Measurements from ENCODE around the gene PWWP3B. TPM values are rescaled to one million over a fixed set of nuclear protein-coding genes. Genes with fewer than 3 reads are reported as not detected.
A peak's percentile ranks its signal among the peaks of the same experiment; 100 is the strongest.

PWWP3B gene
- under 1 TPM; 0.15 to 0.27 TPM for total RNA-seq

GRCh38 chrX:106168107-106168506, at the start of gene PWWP3B:
Gene PWWP3B (plus strand): TSS chrX:106168305. CDS start chrX:106205433, 37,128 bp downstream.
- no peak within 1 kb of the TSS for H3K4me3 ChIP-seq

GRCh38 chrX:106139048-106139447, 29.1 kb upstream of the PWWP3B start:
- Histone ChIP-seq H3K27me3 (no peaks in the 10 kb centered on the region), H3K27ac (no peak overlapping the region), H3K9ac (ENCODE audit: low read depth in 2 of 2, low read length in 2 of 2) (no peak overlapping the region), H3K4me3 (no peak overlapping the region), H3K36me3 (no peaks in the 10 kb centered on the region), H3K9me3 (no peaks in the 10 kb centered on the region), H3K4me1 (no peaks in the 10 kb centered on the region)
- no peak for DNase-seq
- TF ChIP-seq CTCF (IDR thresholded peaks at IDR 0.05) = no peak
- intact Hi-C loops (cut with DNase I) = no loop called here

More at GRCh38 chrX:106168107-106168506, at the start of gene PWWP3B:
- no peaks in the 10 kb centered on the region for H3K27me3 ChIP-seq
- no peak within 1 kb of the TSS for H3K27ac ChIP-seq
- H3K4me1 ChIP-seq = no peaks in the 10 kb centered on the region
- TF ChIP-seq CTCF (IDR thresholded peaks at IDR 0.05) = no peak
- DNase-seq = peak; percentile 45
- no peak within 1 kb of the TSS for H3K9ac ChIP-seq (ENCODE audit: low read depth in 2 of 2, low read length in 2 of 2)
- intact Hi-C loops (cut with DNase I) = no loop called here
- no peaks in the 10 kb centered on the region for H3K36me3 ChIP-seq
- H3K9me3 ChIP-seq = no peaks in the 10 kb centered on the region

GRCh38 chrX:106144755-106145639, 23.1 kb upstream of the PWWP3B start:
- intact Hi-C loops (cut with DNase I) = no loop called here
- H3K9me3 ChIP-seq = no peaks in the 10 kb centered on the region
- no peaks in the 10 kb centered on the region for H3K4me1 ChIP-seq
- TF ChIP-seq CTCF (IDR thresholded peaks at IDR 0.05) = no peak
- no peak overlapping the region for H3K27ac ChIP-seq
- no peak for DNase-seq
- H3K27me3 ChIP-seq = no peaks in the 10 kb centered on the region
- H3K4me3 ChIP-seq = no peak overlapping the region
- no peaks in the 10 kb centered on the region for H3K36me3 ChIP-seq
- no peak overlapping the region for H3K9ac ChIP-seq (ENCODE audit: low read depth in 2 of 2, low read length in 2 of 2)

- no peaks in the 10 kb centered on the region for H3K9me3 ChIP-seq
- H3K4me3 ChIP-seq = no peak overlapping the region
- DNase-seq = no peak
- H3K4me1 ChIP-seq = no peaks in the 10 kb centered on the region
- no peaks in the 10 kb centered on the region for H3K27me3 ChIP-seq
- no peak for TF ChIP-seq CTCF (IDR thresholded peaks at IDR 0.05)
- no peak overlapping the region for H3K27ac ChIP-seq
- no peaks in the 10 kb centered on the region for H3K36me3 ChIP-seq
- intact Hi-C loops (cut with DNase I) = no loop called here
- no peak overlapping the region for H3K9ac ChIP-seq (ENCODE audit: low read depth in 2 of 2, low read length in 2 of 2)
Observed at GRCh38 chrX:106150701-106151100, 17.4 kb upstream of the PWWP3B start.

GRCh38 chrX:106159861-106160282, 8.2 kb upstream of the PWWP3B start:
- Histone ChIP-seq H3K4me3 (no peak overlapping the region), H3K27me3 (no peaks in the 10 kb centered on the region), H3K9me3 (no peaks in the 10 kb centered on the region), H3K27ac (no peak overlapping the region), H3K4me1 (no peaks in the 10 kb centered on the region), H3K36me3 (no peaks in the 10 kb centered on the region), H3K9ac (ENCODE audit: low read depth in 2 of 2, low read length in 2 of 2) (no peak overlapping the region)
- intact Hi-C loops (cut with DNase I) = no loop called here
- TF ChIP-seq CTCF (IDR thresholded peaks at IDR 0.05) = no peak
- DNase-seq = no peak
